ENCODE results near the gene ATRNL1.

The ATRNL1 gene

DNA sequence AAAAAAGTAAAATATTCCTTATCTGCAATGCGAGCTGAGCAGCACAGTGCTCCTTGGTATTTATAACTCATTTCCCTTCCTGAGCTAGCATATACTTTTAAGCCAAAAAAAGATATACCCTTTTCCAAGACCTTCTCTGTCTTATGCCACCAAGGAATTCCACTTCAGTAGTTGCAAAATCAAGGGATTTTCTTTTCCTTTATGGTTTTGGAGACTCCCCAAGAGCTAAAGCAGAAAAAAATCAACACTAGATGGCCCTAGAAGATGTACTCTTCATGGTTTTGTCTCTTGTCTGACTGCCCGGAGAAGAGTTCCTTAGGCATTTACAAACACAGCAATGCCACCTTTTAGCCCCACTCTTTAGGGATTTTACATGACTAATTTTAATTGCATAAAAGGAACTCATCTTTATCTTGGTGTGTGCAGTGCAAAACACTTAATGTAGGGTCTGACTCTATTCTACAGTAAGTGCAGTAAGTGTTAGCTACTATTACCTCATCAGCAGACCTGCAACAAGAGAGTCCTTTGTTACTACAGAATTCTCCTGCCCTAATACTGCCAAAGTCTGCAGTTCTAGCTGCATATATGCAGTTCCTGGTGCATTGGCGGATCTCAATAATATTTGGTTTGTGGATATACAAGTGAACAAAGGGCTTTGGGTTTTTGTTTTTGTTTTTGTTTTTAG lies 736.5 kb downstream of the ATRNL1 start:
- TF ChIP-seq, protein P1, sequence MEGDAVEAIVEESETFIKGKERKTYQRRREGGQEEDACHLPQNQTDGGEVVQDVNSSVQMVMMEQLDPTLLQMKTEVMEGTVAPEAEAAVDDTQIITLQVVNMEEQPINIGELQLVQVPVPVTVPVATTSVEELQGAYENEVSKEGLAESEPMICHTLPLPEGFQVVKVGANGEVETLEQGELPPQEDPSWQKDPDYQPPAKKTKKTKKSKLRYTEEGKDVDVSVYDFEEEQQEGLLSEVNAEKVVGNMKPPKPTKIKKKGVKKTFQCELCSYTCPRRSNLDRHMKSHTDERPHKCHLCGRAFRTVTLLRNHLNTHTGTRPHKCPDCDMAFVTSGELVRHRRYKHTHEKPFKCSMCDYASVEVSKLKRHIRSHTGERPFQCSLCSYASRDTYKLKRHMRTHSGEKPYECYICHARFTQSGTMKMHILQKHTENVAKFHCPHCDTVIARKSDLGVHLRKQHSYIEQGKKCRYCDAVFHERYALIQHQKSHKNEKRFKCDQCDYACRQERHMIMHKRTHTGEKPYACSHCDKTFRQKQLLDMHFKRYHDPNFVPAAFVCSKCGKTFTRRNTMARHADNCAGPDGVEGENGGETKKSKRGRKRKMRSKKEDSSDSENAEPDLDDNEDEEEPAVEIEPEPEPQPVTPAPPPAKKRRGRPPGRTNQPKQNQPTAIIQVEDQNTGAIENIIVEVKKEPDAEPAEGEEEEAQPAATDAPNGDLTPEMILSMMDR (IDR thresholded peaks at IDR 0.05; ENCODE audit: poor library complexity, severe bottlenecking) = peak; percentile 17
- no peaks in the 10 kb centered on the region for H3K4me1 ChIP-seq (ENCODE audit: insufficient read depth, poor library complexity, severe bottlenecking)
- no peaks in the 10 kb centered on the region for H3K27me3 ChIP-seq (ENCODE audit: insufficient read depth, poor library complexity, severe bottlenecking)
- no peaks in the 10 kb centered on the region for H3K36me3 ChIP-seq (ENCODE audit: low read depth)
- no peak for DNase-seq (ENCODE audit: low spot score)
- no peaks in the 10 kb centered on the region for H3K9me3 ChIP-seq (ENCODE audit: severe bottlenecking)
- no peak overlapping the region for H3K4me3 ChIP-seq (ENCODE audit: severe bottlenecking)
- ATAC-seq (ENCODE audit: low read depth) = no peak
- no peak overlapping the region for H3K27ac ChIP-seq (ENCODE audit: poor library complexity, severe bottlenecking)

DNA sequence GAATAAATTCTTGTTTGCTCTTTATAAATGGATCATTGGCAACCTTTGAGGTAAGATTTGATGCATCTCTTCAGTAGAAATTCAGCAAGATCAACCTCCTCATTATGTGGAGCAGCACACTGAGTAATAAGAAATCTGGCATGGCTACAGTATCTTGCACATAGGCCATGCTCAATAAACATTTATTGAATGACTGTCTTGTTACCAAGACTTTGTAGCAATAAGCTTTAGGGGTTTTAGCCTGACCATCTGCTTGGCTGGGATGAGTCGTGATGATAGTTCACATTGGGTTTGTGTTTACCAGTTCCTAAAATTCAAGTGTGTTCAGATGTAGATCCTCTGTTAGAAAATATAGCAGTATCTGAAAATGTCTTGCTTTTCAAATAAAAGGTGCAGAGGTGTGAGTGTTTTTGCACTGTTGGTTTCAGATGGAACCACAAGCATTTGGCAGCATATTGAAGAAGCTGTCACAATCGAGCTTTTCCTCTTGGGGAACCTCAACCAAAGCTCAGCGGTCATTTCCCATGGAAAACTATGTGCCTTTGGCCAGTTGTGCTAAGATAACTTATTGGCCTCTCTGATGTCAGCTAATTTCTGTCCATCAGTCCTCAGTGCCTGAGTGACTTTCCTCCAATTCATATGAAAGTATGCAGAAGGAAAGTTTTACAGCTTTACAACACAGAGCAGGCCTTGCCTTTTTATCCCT lies 737.3 kb downstream of the ATRNL1 start:
- Histone ChIP-seq H3K4me3 (ENCODE audit: severe bottlenecking) (no peak overlapping the region), H3K36me3 (ENCODE audit: low read depth) (no peaks in the 10 kb centered on the region), H3K27ac (ENCODE audit: poor library complexity, severe bottlenecking) (no peak overlapping the region), H3K27me3 (ENCODE audit: insufficient read depth, poor library complexity, severe bottlenecking) (no peaks in the 10 kb centered on the region), H3K9me3 (ENCODE audit: severe bottlenecking) (no peaks in the 10 kb centered on the region), H3K4me1 (ENCODE audit: insufficient read depth, poor library complexity, severe bottlenecking) (no peaks in the 10 kb centered on the region)
- ATAC-seq (ENCODE audit: low read depth) (no peak), DNase-seq (ENCODE audit: low spot score) (no peak)
- TF ChIP-seq, protein P1 (IDR thresholded peaks at IDR 0.05; ENCODE audit: poor library complexity, severe bottlenecking) = no peak

DNA sequence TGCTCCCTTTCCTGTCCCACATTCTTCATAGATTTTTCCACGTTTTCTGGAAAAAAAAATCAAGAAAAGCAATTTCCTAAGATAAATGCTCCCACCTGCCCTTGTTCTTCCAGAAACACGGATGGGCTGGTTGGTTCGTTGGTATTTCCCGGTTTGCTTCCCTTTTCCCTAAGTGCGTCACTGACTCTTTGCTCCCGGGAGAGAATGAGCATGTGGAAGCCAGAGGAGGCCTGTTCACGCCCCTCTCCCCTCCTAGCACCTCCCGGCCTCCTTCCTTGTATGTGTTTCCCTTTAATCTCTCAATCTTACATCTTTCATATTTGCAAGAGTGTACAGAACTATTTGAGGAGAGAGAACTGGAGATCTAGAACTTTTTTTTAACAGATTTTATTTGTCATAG lies 737.9 kb downstream of the ATRNL1 start:
- no peaks in the 10 kb centered on the region for H3K36me3 ChIP-seq (ENCODE audit: low read depth)
- ATAC-seq (ENCODE audit: low read depth) (no peak), DNase-seq (ENCODE audit: low spot score) (no peak)
- no peak overlapping the region for H3K27ac ChIP-seq (ENCODE audit: poor library complexity, severe bottlenecking)
- H3K4me3 ChIP-seq (ENCODE audit: severe bottlenecking) = no peak overlapping the region
- H3K9me3 ChIP-seq (ENCODE audit: severe bottlenecking) = no peaks in the 10 kb centered on the region
- H3K4me1 ChIP-seq (ENCODE audit: insufficient read depth, poor library complexity, severe bottlenecking) = no peaks in the 10 kb centered on the region
- no peaks in the 10 kb centered on the region for H3K27me3 ChIP-seq (ENCODE audit: insufficient read depth, poor library complexity, severe bottlenecking)
- TF ChIP-seq, protein P1 (IDR thresholded peaks at IDR 0.05; ENCODE audit: poor library complexity, severe bottlenecking) = no peak

DNA sequence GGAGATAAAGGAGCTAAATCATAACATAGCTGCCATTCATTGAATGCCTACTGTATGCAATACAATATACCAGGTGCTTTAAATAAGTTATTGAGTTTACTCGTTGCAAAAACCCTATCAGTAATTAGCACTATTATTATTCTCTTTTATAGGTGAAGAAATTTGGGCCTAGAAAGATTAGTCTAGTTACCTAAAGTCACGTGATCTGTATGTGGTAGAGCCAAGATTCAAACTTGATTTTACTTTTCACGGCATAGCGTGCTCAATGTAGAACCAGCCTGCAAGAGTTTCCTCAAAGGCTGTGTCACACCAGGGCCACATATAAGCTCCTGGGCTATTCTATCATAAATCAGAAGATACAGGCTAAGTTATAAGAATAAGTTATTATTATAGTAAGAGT lies 740.0 kb downstream of the ATRNL1 start:
- Histone ChIP-seq H3K27ac (ENCODE audit: poor library complexity, severe bottlenecking) (no peak overlapping the region), H3K4me1 (ENCODE audit: insufficient read depth, poor library complexity, severe bottlenecking) (no peaks in the 10 kb centered on the region), H3K4me3 (ENCODE audit: severe bottlenecking) (no peak overlapping the region), H3K9me3 (ENCODE audit: severe bottlenecking) (no peaks in the 10 kb centered on the region), H3K27me3 (ENCODE audit: insufficient read depth, poor library complexity, severe bottlenecking) (no peaks in the 10 kb centered on the region), H3K36me3 (ENCODE audit: low read depth) (no peaks in the 10 kb centered on the region)
- DNase-seq (ENCODE audit: low spot score) (no peak), ATAC-seq (ENCODE audit: low read depth) (no peak)
- TF ChIP-seq, protein P1 (IDR thresholded peaks at IDR 0.05; ENCODE audit: poor library complexity, severe bottlenecking) = no peak

DNA sequence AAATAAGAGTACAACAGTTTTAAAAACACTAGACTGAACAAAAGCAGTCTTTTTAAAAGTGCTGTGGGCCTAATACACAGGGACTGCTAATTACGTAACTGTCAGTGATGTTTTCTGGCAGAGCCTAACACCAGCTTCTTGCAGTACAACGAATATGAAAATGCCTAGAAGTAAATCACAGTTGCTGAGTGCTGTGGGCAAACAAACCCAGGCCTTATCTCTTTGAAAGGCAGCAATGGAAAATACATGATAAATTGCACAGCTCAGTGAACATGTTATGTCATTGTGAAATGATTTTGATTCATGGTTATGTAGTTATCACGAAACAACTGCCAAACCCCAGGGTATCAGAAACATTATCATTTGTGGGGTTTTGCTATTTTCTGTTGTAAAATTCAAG lies 751.4 kb downstream of the ATRNL1 start:
- Histone ChIP-seq H3K27me3 (ENCODE audit: insufficient read depth, poor library complexity, severe bottlenecking) (no peaks in the 10 kb centered on the region), H3K9me3 (ENCODE audit: severe bottlenecking) (no peaks in the 10 kb centered on the region), H3K4me3 (ENCODE audit: severe bottlenecking) (no peak overlapping the region), H3K4me1 (ENCODE audit: insufficient read depth, poor library complexity, severe bottlenecking) (no peaks in the 10 kb centered on the region), H3K27ac (ENCODE audit: poor library complexity, severe bottlenecking) (no peak overlapping the region), H3K36me3 (ENCODE audit: low read depth) (no peaks in the 10 kb centered on the region)
- DNase-seq (ENCODE audit: low spot score) = no peak
- no peak for ATAC-seq (ENCODE audit: low read depth)
- TF ChIP-seq, protein P1 (IDR thresholded peaks at IDR 0.05; ENCODE audit: poor library complexity, severe bottlenecking) = no peak

Measured in RWPE2 (cell line).